ENCODE results near the gene DPP9. TPM values are rescaled to one million over a fixed set of nuclear protein-coding genes. Genes with fewer than 3 reads are reported as not detected.
"Not testable (repeated sequence)": the region's sequence is repeated elsewhere in the genome, so short reads cannot be mapped to it uniquely, and the experiment has no call there.

The DPP9 gene
- total RNA-seq, 4 donors from 2014 or later = 32.0 to 50.7 (median 42.9) TPM

DNA sequence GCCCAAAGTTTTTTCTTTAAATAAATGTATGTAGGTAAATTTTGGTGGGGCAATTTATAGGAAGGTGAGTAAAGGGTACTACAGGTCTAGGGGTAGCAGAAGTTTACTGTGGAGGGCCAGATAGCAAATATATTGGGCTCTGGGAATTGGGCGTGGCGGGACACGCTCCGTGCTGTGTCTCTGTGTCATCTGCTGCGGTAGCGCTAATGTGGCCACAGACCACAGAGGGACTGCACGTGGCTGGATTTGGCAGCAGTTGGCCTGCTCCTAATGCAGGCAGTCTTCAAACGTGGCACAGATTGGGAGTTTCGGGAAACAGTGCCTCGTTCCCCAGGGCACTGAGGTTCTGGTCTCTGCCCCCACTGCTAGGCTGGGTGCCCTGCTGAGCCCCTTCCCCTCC, 36.9 kb downstream of the DPP9 start:
- Histone ChIP-seq H3K27me3 (no peaks in the 10 kb centered on the region), H3K4me3 (replicated peaks in 1 of 3) (no peak overlapping the region), H3K9me3 (no peaks in the 10 kb centered on the region), H3K27ac (no peak overlapping the region), H3K4me1 (no peaks in the 10 kb centered on the region), H3K36me3 (peaks cover 70 to 78% of the 10 kb centered on the region in 2 donors)
- intact Hi-C loops (cut with DNase I) = no loop called here
- 96 to 97% methylated on average over 7 to 10 of the region's 10 CpGs for WGBS, 2 donors
- TF ChIP-seq, protein P1, sequence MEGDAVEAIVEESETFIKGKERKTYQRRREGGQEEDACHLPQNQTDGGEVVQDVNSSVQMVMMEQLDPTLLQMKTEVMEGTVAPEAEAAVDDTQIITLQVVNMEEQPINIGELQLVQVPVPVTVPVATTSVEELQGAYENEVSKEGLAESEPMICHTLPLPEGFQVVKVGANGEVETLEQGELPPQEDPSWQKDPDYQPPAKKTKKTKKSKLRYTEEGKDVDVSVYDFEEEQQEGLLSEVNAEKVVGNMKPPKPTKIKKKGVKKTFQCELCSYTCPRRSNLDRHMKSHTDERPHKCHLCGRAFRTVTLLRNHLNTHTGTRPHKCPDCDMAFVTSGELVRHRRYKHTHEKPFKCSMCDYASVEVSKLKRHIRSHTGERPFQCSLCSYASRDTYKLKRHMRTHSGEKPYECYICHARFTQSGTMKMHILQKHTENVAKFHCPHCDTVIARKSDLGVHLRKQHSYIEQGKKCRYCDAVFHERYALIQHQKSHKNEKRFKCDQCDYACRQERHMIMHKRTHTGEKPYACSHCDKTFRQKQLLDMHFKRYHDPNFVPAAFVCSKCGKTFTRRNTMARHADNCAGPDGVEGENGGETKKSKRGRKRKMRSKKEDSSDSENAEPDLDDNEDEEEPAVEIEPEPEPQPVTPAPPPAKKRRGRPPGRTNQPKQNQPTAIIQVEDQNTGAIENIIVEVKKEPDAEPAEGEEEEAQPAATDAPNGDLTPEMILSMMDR (IDR thresholded peaks at IDR 0.05) = no peak
- TF ChIP-seq POLR2A (IDR thresholded peaks at IDR 0.05) = no peak
- DNase-seq = no peak

DNA sequence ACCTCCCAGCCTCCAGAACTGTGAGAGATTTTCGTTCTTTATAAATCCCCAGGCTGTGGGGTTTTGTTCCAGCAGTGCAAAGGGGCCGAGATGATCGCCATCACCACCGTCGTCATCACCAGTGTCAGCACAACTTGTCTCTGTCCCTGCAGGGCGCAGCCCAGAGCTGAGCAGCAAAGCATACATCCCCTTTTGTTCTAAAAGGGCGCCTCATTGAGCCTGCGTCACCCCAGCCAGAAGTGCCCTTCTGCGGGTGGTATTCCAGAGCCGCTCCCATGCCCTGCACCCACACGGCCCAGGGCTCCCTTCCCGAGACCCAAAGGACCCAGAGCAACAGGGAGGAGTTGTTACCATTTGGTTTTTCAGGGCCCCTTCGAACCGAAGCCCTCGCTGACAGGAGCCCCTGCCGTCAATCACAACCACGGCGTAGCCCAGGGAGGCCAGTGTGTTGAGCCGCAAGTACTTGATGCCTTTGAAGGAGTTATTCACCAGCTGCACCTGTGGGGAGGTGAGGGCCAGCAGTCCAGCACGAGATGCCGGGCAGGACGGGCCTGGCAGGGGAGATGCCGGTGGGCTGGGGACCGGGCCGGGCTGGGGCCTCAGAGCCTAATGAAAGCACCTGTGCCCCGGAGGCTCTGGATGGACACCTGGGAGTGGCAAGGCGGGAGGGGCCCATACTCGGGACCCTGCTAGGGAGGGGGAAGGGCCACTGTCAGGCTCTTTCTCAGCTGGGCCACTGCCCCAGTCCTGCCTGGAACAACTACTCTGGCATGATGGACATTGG, 39.1 kb downstream of the DPP9 start:
- H3K27ac ChIP-seq = no peak overlapping the region
- H3K27me3 ChIP-seq = no peaks in the 10 kb centered on the region
- no peaks in the 10 kb centered on the region for H3K9me3 ChIP-seq
- WGBS, 2 donors = 95 to 97% methylated on average over 23 to 25 of the region's 28 CpGs
- DNase-seq = no peak
- no peaks in the 10 kb centered on the region for H3K4me1 ChIP-seq
- intact Hi-C loops (cut with DNase I) = no loop called here
- no peak overlapping the region for H3K4me3 ChIP-seq (replicated peaks in 1 of 3)
- H3K36me3 ChIP-seq = peaks cover 58 to 65% of the 10 kb centered on the region in 2 donors
- TF ChIP-seq POLR2A (IDR thresholded peaks at IDR 0.05) = no peak
- TF ChIP-seq, protein P1 (IDR thresholded peaks at IDR 0.05) = no peak

DNA sequence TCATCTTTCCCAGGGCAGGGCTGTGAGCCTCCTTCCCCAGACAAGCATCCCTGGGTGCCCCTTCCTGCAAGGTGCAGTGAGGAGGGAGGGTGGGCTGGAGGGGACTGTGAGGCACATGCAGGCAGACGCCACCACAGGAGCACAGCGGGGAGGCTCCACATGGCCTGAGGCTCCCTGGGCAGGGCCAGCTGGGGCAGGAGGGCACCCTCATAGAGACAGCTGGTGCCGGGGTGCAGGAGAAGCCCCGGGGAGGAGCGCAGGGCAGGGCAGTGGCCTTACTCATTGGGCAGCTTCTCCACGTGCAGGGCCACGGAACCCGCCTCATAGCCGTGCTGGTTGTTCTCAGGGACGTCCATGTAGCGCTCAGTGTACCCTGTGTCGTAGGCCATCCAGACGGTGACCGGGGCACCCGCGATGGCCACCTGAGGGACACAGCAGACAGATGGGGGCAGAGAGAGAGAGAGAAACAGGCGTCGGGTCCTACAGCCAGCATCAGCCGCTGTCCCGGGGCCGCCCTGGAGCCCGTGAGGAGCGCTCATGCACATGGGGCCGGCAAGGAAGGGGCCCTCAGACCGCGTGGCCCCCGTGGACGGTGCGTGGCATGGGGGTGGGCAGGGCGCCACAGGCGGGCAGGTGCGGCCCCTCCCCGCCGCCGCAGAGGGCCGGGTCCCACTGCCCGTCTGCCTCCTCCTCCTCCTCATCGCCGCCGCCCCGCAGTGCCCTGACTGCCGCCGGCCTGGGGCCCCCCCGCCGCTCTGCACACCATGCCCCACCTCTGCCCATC, 41.0 kb downstream of the DPP9 start:
- Histone ChIP-seq H3K4me3 (replicated peaks in 1 of 3) (no peak overlapping the region), H3K36me3 (peaks cover 44 to 52% of the 10 kb centered on the region in 2 donors), H3K27ac (no peak overlapping the region), H3K4me1 (no peaks in the 10 kb centered on the region), H3K27me3 (no peaks in the 10 kb centered on the region), H3K9me3 (no peaks in the 10 kb centered on the region)
- intact Hi-C loops (cut with DNase I) = no loop called here
- DNase-seq = no peak
- WGBS, 2 donors = 95 to 97% methylated on average over 19 to 20 of the region's 45 CpGs
- TF ChIP-seq POLR2A (IDR thresholded peaks at IDR 0.05) = no peak
- TF ChIP-seq, protein P1 (IDR thresholded peaks at IDR 0.05) = no peak

DNA sequence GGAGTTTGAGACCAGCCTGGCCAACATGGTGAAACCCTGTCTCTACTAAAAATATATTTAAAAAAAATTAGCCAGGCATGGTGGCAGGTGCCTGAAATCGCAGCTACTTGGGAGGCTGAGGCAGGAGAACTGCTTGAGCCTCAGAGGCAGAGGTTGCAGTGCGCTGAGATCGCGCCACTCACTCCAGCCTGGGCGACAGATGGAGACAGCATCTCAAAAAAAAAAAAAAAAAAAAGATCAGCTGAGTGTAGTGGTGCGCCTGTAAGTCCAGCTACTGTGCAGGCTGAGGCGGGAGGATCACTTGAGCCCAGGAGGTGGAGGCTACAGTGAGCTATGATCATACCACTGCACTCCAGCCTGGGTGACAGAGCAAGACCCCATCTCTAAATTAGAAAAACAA, 43.6 kb downstream of the DPP9 start:
- DNase-seq; H3K27ac ChIP-seq; H3K27me3 ChIP-seq; H3K9me3 ChIP-seq; intact Hi-C loops (cut with DNase I); H3K4me3 ChIP-seq (replicated peaks in 1 of 3): not testable (repeated sequence)
- Histone ChIP-seq H3K4me1 (peaks cover 9 to 11% of the 10 kb centered on the region in 2 donors), H3K36me3 (peaks cover 28 to 37% of the 10 kb centered on the region in 2 donors)
- 95 to 98% methylated on average over 7 of the region's 7 CpGs for WGBS, 2 donors

DNA sequence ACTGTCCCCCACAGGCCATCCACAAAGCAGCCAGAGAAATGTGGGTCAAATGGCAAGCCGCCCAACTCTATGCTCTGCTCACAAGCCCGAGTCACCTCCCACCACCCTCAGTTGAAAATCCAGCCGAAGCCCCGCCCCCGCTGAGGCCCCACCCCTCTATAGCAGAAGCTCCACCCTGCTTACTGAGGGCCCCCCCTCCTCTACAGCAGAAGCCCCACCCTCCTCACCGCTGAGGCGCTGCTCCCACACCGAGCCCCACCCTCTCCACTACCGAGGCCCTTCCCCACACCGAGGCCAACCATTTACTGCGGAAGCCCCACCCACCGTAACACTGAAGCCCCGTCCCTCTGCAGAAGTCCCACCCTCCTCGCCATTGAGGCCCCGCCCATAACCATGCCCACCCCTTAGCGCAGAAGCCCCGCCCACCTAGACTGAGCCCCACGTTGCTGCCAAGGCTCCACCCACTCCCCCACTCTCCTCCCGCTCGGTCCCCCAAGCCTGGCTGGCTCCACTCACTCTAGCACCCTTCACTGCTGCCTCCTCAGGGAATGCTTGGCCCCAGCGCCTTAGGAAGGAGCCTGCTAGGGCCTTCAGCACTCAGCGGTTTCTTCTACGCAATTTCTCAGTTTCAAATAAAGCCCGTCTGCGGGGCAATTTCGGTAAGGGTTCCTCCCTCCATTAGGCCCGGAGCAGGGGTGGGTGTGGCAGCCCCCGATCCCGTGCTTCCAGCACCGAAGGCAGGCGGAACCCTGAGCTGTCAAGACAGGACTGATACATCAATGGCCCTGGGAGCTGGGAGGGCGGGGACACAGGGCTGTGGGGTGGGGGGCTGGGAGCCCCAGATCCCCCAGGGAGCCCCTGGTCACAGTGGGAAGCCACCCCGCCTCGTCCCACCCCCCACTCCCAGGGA, 44.5 kb downstream of the DPP9 start:
- H3K36me3 ChIP-seq = peaks cover 24 to 28% of the 10 kb centered on the region in 2 donors
- TF ChIP-seq, protein P1 (IDR thresholded peaks at IDR 0.05) = no peak
- TF ChIP-seq POLR2A (IDR thresholded peaks at IDR 0.05) = no peak
- H3K9me3 ChIP-seq = no peaks in the 10 kb centered on the region
- H3K27me3 ChIP-seq = no peaks in the 10 kb centered on the region
- 75 to 77% methylated on average over 29 to 33 of the region's 34 CpGs for WGBS, 2 donors
- H3K27ac ChIP-seq = no peak overlapping the region
- no peak overlapping the region for H3K4me3 ChIP-seq (replicated peaks in 1 of 3)
- H3K4me1 ChIP-seq = peaks cover 9 to 11% of the 10 kb centered on the region in 2 donors
- no peak for DNase-seq
- intact Hi-C loops (cut with DNase I) = no loop called here

Data from thyroid gland (tissue), 4 donors.